ENCODE results near the gene STAT1.

DNA sequence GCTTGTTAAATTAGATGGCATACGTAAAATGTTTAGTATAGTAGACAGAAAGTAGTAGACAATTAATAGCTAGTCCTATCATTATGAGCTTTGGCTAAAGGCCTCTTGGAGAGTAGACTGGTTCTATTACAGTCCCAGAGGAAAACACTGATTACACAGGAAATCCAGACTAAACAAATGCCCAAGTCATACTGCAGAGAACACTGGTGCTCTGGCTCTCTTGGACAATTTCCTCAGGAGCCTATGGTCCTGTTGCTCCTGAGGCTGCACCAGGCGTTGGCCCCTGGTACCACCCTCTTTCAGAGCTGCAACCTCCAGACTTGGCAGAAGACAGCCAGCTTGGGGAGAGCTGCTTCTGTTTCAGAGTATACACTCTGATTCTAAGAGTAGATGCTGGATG, 41.8 kb downstream of the STAT1 start:
- TF ChIP-seq POLR2A (IDR thresholded peaks at IDR 0.05) (no peak), CTCF (IDR thresholded peaks at IDR 0.05) (no peak)

Measured in vagina (tissue), 2 donors.